Measurements from ENCODE around the gene ZNF654. TPM values are rescaled to one million over a fixed set of nuclear protein-coding genes. Genes with fewer than 3 reads are reported as not detected.

Gene ZNF654
- total RNA-seq, 2 experiments from 2014 or later, result 6.5 to 7.6 TPM

DNA sequence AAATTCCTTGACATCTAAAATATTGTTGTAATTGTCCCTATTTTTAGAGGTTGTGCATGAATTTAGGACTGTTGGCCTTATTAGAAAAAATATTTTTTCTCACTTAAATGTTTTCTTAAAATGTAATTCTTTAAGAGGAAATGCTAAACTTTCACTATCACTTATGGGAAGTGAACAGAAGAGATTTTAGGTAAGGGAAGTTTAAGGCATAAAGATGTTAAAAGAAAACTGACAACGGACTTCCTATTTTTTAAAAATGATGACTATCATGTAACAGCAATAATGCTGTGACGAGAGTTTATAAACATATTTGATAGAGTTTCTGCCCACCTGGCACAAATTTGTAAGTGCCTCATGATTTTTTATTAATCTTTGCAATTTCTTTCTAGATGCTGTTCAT lies 93.8 kb downstream of the ZNF654 start:
- Mint-ChIP-seq H3K4me3 (peak overlapping the region; percentile 46), H3K4me1 (ENCODE audit: low read depth) (peaks cover 59% of the 10 kb centered on the region), H3K9me3 (no peaks in the 10 kb centered on the region), H3K36me3 (ENCODE audit: low read depth) (peaks cover 66% of the 10 kb centered on the region), H3K27me3 (no peaks in the 10 kb centered on the region), H3K27ac (peak overlapping the region; percentile 13)
- intact Hi-C loops (cut with DNase I, micrococcal nuclease), result no loop called here
- H3K27ac ChIP-seq (ENCODE audit: low read depth in 1 of 2, low read length in 2 of 2), result no peak overlapping the region
- peaks cover 19% of the 10 kb centered on the region for H3K4me1 ChIP-seq (ENCODE audit: insufficient read depth, low read length)
- ChIA-PET CTCF (interaction anchor here (2.0 kb wide), 1 partner anchor 11 kb away, joined by 6 read pairs; no protein-coding TSS in a partner anchor), POLR2A (no interaction called here)
- H3K36me3 ChIP-seq (ENCODE audit: insufficient read depth, low read length), result peaks cover 34% of the 10 kb centered on the region
- H3K27me3 ChIP-seq (ENCODE audit: control insufficient read depth in 1 of 2, insufficient read depth in 2 of 2, low read length in 2 of 2), result no peaks in the 10 kb centered on the region
- H3K9me3 ChIP-seq (ENCODE audit: control insufficient read depth in 1 of 2, insufficient read depth in 1 of 2, low read length in 2 of 2), result no peaks in the 10 kb centered on the region
- DNase-seq (no peak), ATAC-seq (ENCODE audit: poor library complexity) (no peak)
- TF ChIP-seq, protein P1, sequence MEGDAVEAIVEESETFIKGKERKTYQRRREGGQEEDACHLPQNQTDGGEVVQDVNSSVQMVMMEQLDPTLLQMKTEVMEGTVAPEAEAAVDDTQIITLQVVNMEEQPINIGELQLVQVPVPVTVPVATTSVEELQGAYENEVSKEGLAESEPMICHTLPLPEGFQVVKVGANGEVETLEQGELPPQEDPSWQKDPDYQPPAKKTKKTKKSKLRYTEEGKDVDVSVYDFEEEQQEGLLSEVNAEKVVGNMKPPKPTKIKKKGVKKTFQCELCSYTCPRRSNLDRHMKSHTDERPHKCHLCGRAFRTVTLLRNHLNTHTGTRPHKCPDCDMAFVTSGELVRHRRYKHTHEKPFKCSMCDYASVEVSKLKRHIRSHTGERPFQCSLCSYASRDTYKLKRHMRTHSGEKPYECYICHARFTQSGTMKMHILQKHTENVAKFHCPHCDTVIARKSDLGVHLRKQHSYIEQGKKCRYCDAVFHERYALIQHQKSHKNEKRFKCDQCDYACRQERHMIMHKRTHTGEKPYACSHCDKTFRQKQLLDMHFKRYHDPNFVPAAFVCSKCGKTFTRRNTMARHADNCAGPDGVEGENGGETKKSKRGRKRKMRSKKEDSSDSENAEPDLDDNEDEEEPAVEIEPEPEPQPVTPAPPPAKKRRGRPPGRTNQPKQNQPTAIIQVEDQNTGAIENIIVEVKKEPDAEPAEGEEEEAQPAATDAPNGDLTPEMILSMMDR (IDR thresholded peaks at IDR 0.05), result no peak
- no peak overlapping the region for H3K4me3 ChIP-seq (ENCODE audit: low read length)

- no peaks in the 10 kb centered on the region for H3K27me3 ChIP-seq (ENCODE audit: control insufficient read depth in 1 of 2, insufficient read depth in 2 of 2, low read length in 2 of 2)
- Mint-ChIP-seq H3K4me1 (ENCODE audit: low read depth) (peaks cover 18% of the 10 kb centered on the region), H3K9me3 (no peaks in the 10 kb centered on the region), H3K36me3 (ENCODE audit: low read depth) (peaks cover 66% of the 10 kb centered on the region), H3K4me3 (no peak overlapping the region), H3K27ac (no peak overlapping the region), H3K27me3 (no peaks in the 10 kb centered on the region)
- no peak for ATAC-seq (ENCODE audit: poor library complexity)
- no peak overlapping the region for H3K4me3 ChIP-seq (ENCODE audit: low read length)
- H3K4me1 ChIP-seq (ENCODE audit: insufficient read depth, low read length), result no peaks in the 10 kb centered on the region
- ChIA-PET CTCF (no interaction called here), POLR2A (no interaction called here)
- peaks cover 8% of the 10 kb centered on the region for H3K36me3 ChIP-seq (ENCODE audit: insufficient read depth, low read length)
- H3K27ac ChIP-seq (ENCODE audit: low read depth in 1 of 2, low read length in 2 of 2), result no peak overlapping the region
- H3K9me3 ChIP-seq (ENCODE audit: control insufficient read depth in 1 of 2, insufficient read depth in 1 of 2, low read length in 2 of 2), result no peaks in the 10 kb centered on the region
- TF ChIP-seq, protein P1 (IDR thresholded peaks at IDR 0.05), result no peak
- no peak for DNase-seq
- intact Hi-C loops (cut with DNase I, micrococcal nuclease), result no loop called here
Observed at GRCh38 chr3:88166419-88166971, 107.4 kb downstream of the ZNF654 start.

- H3K4me3 ChIP-seq (ENCODE audit: low read length), result no peak overlapping the region
- H3K4me1 ChIP-seq (ENCODE audit: insufficient read depth, low read length), result no peaks in the 10 kb centered on the region
- DNase-seq (no peak), ATAC-seq (ENCODE audit: poor library complexity) (no peak)
- Mint-ChIP-seq H3K36me3 (ENCODE audit: low read depth) (peaks cover 59% of the 10 kb centered on the region), H3K27me3 (no peaks in the 10 kb centered on the region), H3K27ac (no peak overlapping the region), H3K9me3 (no peaks in the 10 kb centered on the region), H3K4me1 (ENCODE audit: low read depth) (peaks cover 14% of the 10 kb centered on the region), H3K4me3 (no peak overlapping the region)
- TF ChIP-seq, protein P1 (IDR thresholded peaks at IDR 0.05), result no peak
- POLR2A ChIA-PET, result no interaction called here
- intact Hi-C loops (cut with DNase I, micrococcal nuclease), result no loop called here
- no peak overlapping the region for H3K27ac ChIP-seq (ENCODE audit: low read depth in 1 of 2, low read length in 2 of 2)
- no peaks in the 10 kb centered on the region for H3K27me3 ChIP-seq (ENCODE audit: control insufficient read depth in 1 of 2, insufficient read depth in 2 of 2, low read length in 2 of 2)
- peaks cover 8% of the 10 kb centered on the region for H3K36me3 ChIP-seq (ENCODE audit: insufficient read depth, low read length)
- H3K9me3 ChIP-seq (ENCODE audit: control insufficient read depth in 1 of 2, insufficient read depth in 1 of 2, low read length in 2 of 2), result no peaks in the 10 kb centered on the region
- CTCF ChIA-PET, result no interaction called here
Observed at GRCh38 chr3:88167173-88167572, 108.1 kb downstream of the ZNF654 start.
